PC-3 (cell line): Measurements from ENCODE around the gene ZNF319. TPM values are rescaled to one million over a fixed set of nuclear protein-coding genes. Genes with fewer than 3 reads are reported as not detected.
"Not testable (repeated sequence)": the region's sequence is repeated elsewhere in the genome, so short reads cannot be mapped to it uniquely, and the experiment has no call there.

Experiments
- ATAC-seq: fragments of 200-7000 bp; cut with Tn5 transposase; 2 replicates; pipeline ENCODE4 v1.9.1; 2020; ENCODE audit warnings: mild to moderate bottlenecking, moderate library complexity
- BruUV-seq: library from RNA; stranded (reverse); fragments of 400-500 nt; replicated peaks from 2 replicates; lab custom pipeline; 2021; lab: Mats Ljungman, UMichigan
- CTCF ChIA-PET: fragments of 300-600 bp; sonication (Branson Sonifier 250); formaldehyde crosslinking; loops from one replicate; lab custom pipeline; 2022; ENCODE audit warnings: antibody characterized with exemption; lab: Charles Lee
- POLR2A ChIA-PET: fragments of 300-600 bp; sonication (Branson Sonifier 250); formaldehyde crosslinking; loops from one replicate; lab custom pipeline; 2022; ENCODE audit warnings: antibody characterized with exemption; ENCODE audit not compliant: unreplicated experiment; lab: Charles Lee
- DNase-seq: peaks from one replicate; pipeline ENCODE4 v3.0.0-alpha.2; 2015
- H2AFZ ChIP-seq: fragments of 300-600 bp; sonication (generic); 2 replicates; pipeline ENCODE4 v1.6.0; 2016; ENCODE audit warnings: antibody characterized with exemption, low read length
- H3F3A ChIP-seq: fragments of 300-600 bp; sonication (generic); one replicate; pipeline ENCODE4 v1.6.0; 2017; ENCODE audit warnings: antibody characterized with exemption, low read length, control low read depth, mild to moderate bottlenecking; ENCODE audit not compliant: unreplicated experiment
- H3K27ac ChIP-seq: fragments of 300-600 bp; sonication (generic); 2 replicates; pipeline ENCODE4 v1.5.1; 2016; ENCODE audit warnings: mild to moderate bottlenecking, low read length
- H3K27me3 ChIP-seq: fragments of 300-600 bp; sonication (generic); 2 replicates; pipeline ENCODE4 v1.6.1; 2016; ENCODE audit warnings: low read length, mixed read lengths
- H3K36me3 ChIP-seq: fragments of 300-600 bp; sonication (generic); 2 replicates; pipeline ENCODE4 v1.6.1; 2016; ENCODE audit warnings: low read depth, mixed run types, low read length, mixed read lengths
- H3K4me1 ChIP-seq: fragments of 300-600 bp; sonication (generic); 2 replicates; pipeline ENCODE4 v1.5.1; 2016; ENCODE audit warnings: low read length; ENCODE audit not compliant: insufficient read depth
- H3K4me2 ChIP-seq: fragments of 300-600 bp; sonication (generic); 2 replicates; pipeline ENCODE4 v1.6.0; 2016; ENCODE audit warnings: low read length
- H3K4me3 ChIP-seq: fragments of 300-600 bp; sonication (generic); 2 replicates; pipeline ENCODE4 v1.5.1; 2016; ENCODE audit warnings: mild to moderate bottlenecking, low read length, mixed read lengths
- H3K79me2 ChIP-seq: fragments of 300-600 bp; sonication (generic); 2 replicates; pipeline ENCODE4 v1.6.1; 2017; ENCODE audit warnings: low read length, mixed read lengths
- H3K9ac ChIP-seq: fragments of 300-600 bp; sonication (generic); 2 replicates; pipeline ENCODE4 v1.6.0; 2016; ENCODE audit warnings: mild to moderate bottlenecking, low read length
- H3K9me2 ChIP-seq: fragments of 300-600 bp; sonication (generic); replicated peaks from 2 replicates; pipeline ENCODE4 v1.6.1; 2016; ENCODE audit warnings: mixed run types, low read length, mixed read lengths
- H3K9me3 ChIP-seq: fragments of 300-600 bp; sonication (generic); 2 replicates; pipeline ENCODE4 v1.6.1; 2016; ENCODE audit warnings: low read length, mixed read lengths
- H4K20me1 ChIP-seq: fragments of 300-600 bp; sonication (generic); 2 replicates; pipeline ENCODE4 v1.6.1; 2016; ENCODE audit warnings: low read length, mixed read lengths
- CTCF ChIP-seq: fragments of 300-600 bp; sonication (generic); conservative IDR thresholded peaks from 2 replicates; pipeline ENCODE4 v1.5.1; 2017; ENCODE audit warnings: antibody characterized with exemption, low read depth, mild to moderate bottlenecking, low read length
- EZH2 ChIP-seq: fragments of 300-600 bp; sonication (generic); IDR thresholded peaks from one replicate; pipeline ENCODE4 v1.6.1; 2017; ENCODE audit warnings: antibody characterized with exemption, mild to moderate bottlenecking, low read length; ENCODE audit not compliant: unreplicated experiment
- EZH2phosphoT487 ChIP-seq: fragments of 300-600 bp; sonication (generic); IDR thresholded peaks from 2 replicates; pipeline ENCODE4 v1.6.1; 2018; ENCODE audit warnings: mild to moderate bottlenecking, antibody characterized with exemption, low read length, borderline replicate concordance
- intact Hi-C: fragments of 100-400 bp; cut with micrococcal nuclease; formaldehyde crosslinking; loops from 2 replicates; pipeline ENCODE4 v1.9.0; 2023
- total RNA-seq: library from RNA; depleted of rRNA; stranded (reverse); fragments of >200 nt; gene quantifications from 2 replicates; pipeline ENCODE4 v1.2.3, GENCODE V29; 2014

The ZNF319 gene
- total RNA-seq, 1 experiment from 2014 or later = 2.2 TPM

GRCh38 chr16:57979006-57979585 lies 21.4 kb downstream of the ZNF319 start:
- intact Hi-C loops = no loop called here
- Histone ChIP-seq H3K4me1 (no peaks in the 10 kb centered on the region), H3F3A (no peaks in the 10 kb centered on the region), H4K20me1 (no peaks in the 10 kb centered on the region), H3K79me2 (no peaks in the 10 kb centered on the region), H3K4me3 (no peak overlapping the region), H3K36me3 (no peaks in the 10 kb centered on the region), H3K9ac (no peak overlapping the region), H3K27me3 (no peaks in the 10 kb centered on the region), H2AFZ (no peak overlapping the region), H3K4me2 (no peak overlapping the region), H3K27ac (no peak overlapping the region), H3K9me2 (no peaks in the 10 kb centered on the region), H3K9me3 (no peaks in the 10 kb centered on the region)
- CTCF ChIA-PET = no interaction called here
- DNase-seq (no peak), ATAC-seq (no peak)
- POLR2A ChIA-PET = no interaction called here
- TF ChIP-seq CTCF (no peak), EZH2phosphoT487 (no peak), EZH2 (no peak)
- no TSS peak for BruUV-seq

- H3K4me3 ChIP-seq, ATAC-seq, CTCF ChIA-PET, BruUV-seq, H3F3A ChIP-seq, H3K27ac ChIP-seq, H3K4me1 ChIP-seq, H3K9me3 ChIP-seq, intact Hi-C loops, H2AFZ ChIP-seq, H3K4me2 ChIP-seq, DNase-seq, H4K20me1 ChIP-seq, H3K27me3 ChIP-seq, H3K36me3 ChIP-seq, POLR2A ChIA-PET, H3K9me2 ChIP-seq, H3K9ac ChIP-seq, H3K79me2 ChIP-seq: not testable (repeated sequence)
These were observed 22.4 kb downstream of the ZNF319 start for GRCh38 chr16:57978070-57978465.

GRCh38 chr16:57977418-57978069 lies 22.9 kb downstream of the ZNF319 start:
- Histone ChIP-seq H3K4me2 (no peak overlapping the region), H3K27me3 (no peaks in the 10 kb centered on the region), H3K27ac (no peak overlapping the region), H3K9me3 (no peaks in the 10 kb centered on the region), H3K4me3 (no peak overlapping the region), H3K9me2 (no peaks in the 10 kb centered on the region), H3F3A (no peaks in the 10 kb centered on the region), H2AFZ (no peak overlapping the region), H3K36me3 (no peaks in the 10 kb centered on the region), H3K4me1 (no peaks in the 10 kb centered on the region), H4K20me1 (no peaks in the 10 kb centered on the region), H3K79me2 (no peaks in the 10 kb centered on the region), H3K9ac (no peak overlapping the region)
- ATAC-seq (no peak), DNase-seq (no peak)
- intact Hi-C loops = no loop called here
- CTCF ChIA-PET = no interaction called here
- POLR2A ChIA-PET = no interaction called here
- BruUV-seq = no TSS peak
- TF ChIP-seq EZH2 = no peak
- no peak for TF ChIP-seq EZH2phosphoT487
- TF ChIP-seq CTCF = no peak
